ENCODE data around the gene CHMP1B.

DNA sequence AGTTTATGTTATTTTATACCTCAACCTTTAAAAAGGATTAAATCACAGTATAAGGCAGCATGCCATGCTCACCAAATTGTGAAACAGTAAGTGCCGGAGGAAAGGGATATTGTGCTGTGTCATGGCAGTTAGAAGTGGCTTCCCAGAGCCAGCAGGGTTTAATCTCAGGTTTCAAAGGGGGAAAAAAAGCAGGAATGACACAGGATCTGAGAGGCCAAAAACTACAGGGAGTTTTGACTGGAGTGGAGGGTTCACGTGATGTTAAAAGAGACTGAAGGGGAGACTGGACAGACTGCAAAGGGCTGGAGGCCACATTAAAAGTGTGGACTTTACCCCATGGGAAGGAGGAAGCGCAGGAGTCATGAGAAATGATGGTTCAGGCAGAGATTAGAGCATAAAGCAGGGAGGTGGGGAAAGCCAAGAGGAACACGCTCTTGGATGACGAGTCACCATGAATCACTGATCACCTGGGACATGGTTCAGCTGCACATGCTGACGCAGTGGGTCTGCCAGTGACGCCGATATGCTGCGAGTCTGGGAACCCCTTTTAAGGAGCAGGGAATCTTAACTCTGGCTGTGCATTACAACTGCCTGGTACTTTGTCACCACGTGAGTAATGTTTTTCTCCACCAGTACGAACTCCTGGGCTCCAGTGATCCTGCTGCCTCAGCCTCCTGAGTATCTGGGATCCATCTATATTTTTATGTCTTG lies 6.1 kb downstream of the CHMP1B start:
- TF ChIP-seq EZH2 (IDR thresholded peaks at IDR 0.05; ENCODE audit: low read length, missing control alignments): no peak
- TF ChIP-seq, protein P1, sequence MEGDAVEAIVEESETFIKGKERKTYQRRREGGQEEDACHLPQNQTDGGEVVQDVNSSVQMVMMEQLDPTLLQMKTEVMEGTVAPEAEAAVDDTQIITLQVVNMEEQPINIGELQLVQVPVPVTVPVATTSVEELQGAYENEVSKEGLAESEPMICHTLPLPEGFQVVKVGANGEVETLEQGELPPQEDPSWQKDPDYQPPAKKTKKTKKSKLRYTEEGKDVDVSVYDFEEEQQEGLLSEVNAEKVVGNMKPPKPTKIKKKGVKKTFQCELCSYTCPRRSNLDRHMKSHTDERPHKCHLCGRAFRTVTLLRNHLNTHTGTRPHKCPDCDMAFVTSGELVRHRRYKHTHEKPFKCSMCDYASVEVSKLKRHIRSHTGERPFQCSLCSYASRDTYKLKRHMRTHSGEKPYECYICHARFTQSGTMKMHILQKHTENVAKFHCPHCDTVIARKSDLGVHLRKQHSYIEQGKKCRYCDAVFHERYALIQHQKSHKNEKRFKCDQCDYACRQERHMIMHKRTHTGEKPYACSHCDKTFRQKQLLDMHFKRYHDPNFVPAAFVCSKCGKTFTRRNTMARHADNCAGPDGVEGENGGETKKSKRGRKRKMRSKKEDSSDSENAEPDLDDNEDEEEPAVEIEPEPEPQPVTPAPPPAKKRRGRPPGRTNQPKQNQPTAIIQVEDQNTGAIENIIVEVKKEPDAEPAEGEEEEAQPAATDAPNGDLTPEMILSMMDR (conservative IDR thresholded peaks at IDR 0.05 in 1 of 2, IDR thresholded peaks at IDR 0.05 in 1 of 2; ENCODE audit: low read depth in 1 of 2, low read length in 2 of 2): no peak
